ENCODE measurements around the gene MYPN. TPM values are rescaled to one million over a fixed set of nuclear protein-coding genes. Genes with fewer than 3 reads are reported as not detected.
A peak's percentile ranks its signal among the peaks of the same experiment; 100 is the strongest.

MYPN gene
- total RNA-seq, 1 donor from 2014 or later = not detected

- intact Hi-C loops (cut with micrococcal nuclease) = loop anchor here (2.0 kb wide), 1 partner anchor 75 kb away; no protein-coding TSS in a partner anchor
- Mint-ChIP-seq H3K4me1 (ENCODE audit: low read depth) (no peaks in the 10 kb centered on the region), H3K27ac (no peak overlapping the region), H3K27me3 (ENCODE audit: insufficient read depth) (peaks cover 15% of the 10 kb centered on the region), H3K4me3 (no peak overlapping the region), H3K9me3 (no peaks in the 10 kb centered on the region), H3K36me3 (ENCODE audit: low read depth) (no peaks in the 10 kb centered on the region)
- DNase-seq (ENCODE audit: low spot score) = no peak
Measured at GRCh38 chr10:68081916-68082315, 27.4 kb upstream of the MYPN start.

GRCh38 chr10:68082872-68083271 lies 26.4 kb upstream of the MYPN start:
- DNase-seq (ENCODE audit: low spot score) = no peak
- Mint-ChIP-seq H3K4me3 (no peak overlapping the region), H3K36me3 (ENCODE audit: low read depth) (no peaks in the 10 kb centered on the region), H3K9me3 (no peaks in the 10 kb centered on the region), H3K4me1 (ENCODE audit: low read depth) (peaks cover 7% of the 10 kb centered on the region), H3K27ac (no peak overlapping the region), H3K27me3 (ENCODE audit: insufficient read depth) (peaks cover 15% of the 10 kb centered on the region)
- intact Hi-C loops (cut with micrococcal nuclease) = loop anchor here (2.0 kb wide), 1 partner anchor 74 kb away; no protein-coding TSS in a partner anchor

DNA sequence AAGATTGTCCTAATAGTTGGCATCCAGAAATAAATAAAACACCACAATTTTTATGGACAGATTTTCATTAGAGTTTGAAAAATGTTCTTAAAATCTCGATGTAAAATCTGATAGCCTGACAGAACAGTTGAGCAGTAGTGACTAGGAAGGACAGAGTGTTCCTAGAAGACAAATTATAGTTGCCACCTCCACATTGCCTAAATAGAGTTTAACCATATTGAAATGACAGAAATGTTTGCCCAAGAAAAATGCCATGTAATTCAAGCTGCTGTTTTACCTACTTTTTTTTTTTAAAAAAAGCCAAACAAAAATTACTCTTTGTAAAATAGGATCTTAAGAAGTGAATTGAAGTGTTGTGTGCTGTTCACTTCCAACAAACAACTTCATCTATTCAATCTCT lies 25.3 kb upstream of the MYPN start:
- Mint-ChIP-seq H3K4me1 (ENCODE audit: low read depth) (peaks cover 17% of the 10 kb centered on the region), H3K36me3 (ENCODE audit: low read depth) (no peaks in the 10 kb centered on the region), H3K27me3 (ENCODE audit: insufficient read depth) (peaks cover 13% of the 10 kb centered on the region), H3K27ac (no peak overlapping the region), H3K9me3 (no peaks in the 10 kb centered on the region), H3K4me3 (no peak overlapping the region)
- DNase-seq (ENCODE audit: low spot score) = no peak
- intact Hi-C loops (cut with micrococcal nuclease) = loop anchor here (2.0 kb wide), 1 partner anchor 73 kb away; no protein-coding TSS in a partner anchor

DNA sequence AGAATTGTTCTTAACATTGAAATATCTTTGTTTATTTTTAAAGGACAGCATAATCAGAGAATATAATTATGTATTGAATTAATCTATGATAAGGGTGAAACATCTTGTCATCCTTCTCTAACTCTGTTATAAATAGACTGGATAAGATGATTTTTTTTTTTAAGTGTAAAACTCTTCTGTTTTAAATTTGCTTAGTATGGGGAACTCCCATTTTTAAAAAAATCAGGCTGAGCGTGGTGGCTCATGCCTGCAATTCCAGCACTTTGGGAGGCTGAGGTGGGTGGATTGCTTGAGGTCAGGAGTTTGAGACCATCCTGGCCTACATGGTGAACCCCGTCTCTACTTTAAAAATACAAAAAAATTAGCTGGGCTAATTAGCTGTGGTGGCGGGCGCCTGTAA lies 24.8 kb upstream of the MYPN start:
- no peak for DNase-seq (ENCODE audit: low spot score)
- H3K27me3 Mint-ChIP-seq (ENCODE audit: insufficient read depth) = peaks cover 13% of the 10 kb centered on the region
- H3K9me3 Mint-ChIP-seq = no peaks in the 10 kb centered on the region
- intact Hi-C loops (cut with micrococcal nuclease) = no loop called here
- no peaks in the 10 kb centered on the region for H3K36me3 Mint-ChIP-seq (ENCODE audit: low read depth)
- H3K27ac Mint-ChIP-seq = no peak overlapping the region
- no peak overlapping the region for H3K4me3 Mint-ChIP-seq
- peaks cover 22% of the 10 kb centered on the region for H3K4me1 Mint-ChIP-seq (ENCODE audit: low read depth)

- H3K27ac Mint-ChIP-seq = no peak overlapping the region
- H3K9me3 Mint-ChIP-seq = no peaks in the 10 kb centered on the region
- intact Hi-C loops (cut with micrococcal nuclease) = no loop called here
Measured at GRCh38 chr10:68086011-68086410, 23.3 kb upstream of the MYPN start.

DNA sequence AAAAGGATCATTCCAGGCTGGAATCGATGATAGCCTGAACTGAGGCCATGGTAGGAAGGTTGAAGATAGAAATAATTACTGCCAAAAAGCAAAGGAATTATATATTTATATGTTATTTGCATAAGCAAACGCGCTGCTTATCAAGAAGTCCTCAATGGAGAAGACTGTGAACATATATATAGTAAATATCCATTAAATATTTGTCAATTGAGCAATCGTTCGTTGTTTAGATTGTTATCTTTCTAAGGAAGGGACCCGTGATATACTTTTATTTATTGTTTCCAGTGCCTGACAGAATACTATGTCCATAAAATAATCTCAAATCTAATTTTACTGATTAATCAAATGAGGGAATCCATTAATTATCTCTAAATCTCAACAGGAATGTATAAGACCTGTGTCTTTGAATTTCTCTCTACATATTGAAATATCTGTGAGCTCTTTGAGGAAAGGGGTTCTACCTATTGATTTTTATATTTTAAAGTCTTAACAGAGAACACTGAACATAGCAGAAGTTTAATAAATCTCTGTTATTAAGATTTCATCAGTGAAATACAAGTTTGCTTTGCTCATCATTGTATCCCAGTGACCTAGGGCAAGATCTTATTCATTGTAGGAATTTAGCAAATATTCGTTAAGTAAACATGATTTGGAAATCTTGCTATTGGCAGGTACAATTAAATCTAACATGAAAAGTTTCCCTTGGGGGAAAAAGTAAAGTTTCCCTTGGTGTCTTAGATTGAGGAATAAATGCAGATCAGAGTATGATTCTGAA lies 22.2 kb upstream of the MYPN start:
- no peaks in the 10 kb centered on the region for H3K36me3 Mint-ChIP-seq (ENCODE audit: low read depth)
- intact Hi-C loops (cut with micrococcal nuclease) = no loop called here
- H3K4me3 Mint-ChIP-seq = no peak overlapping the region
- H3K27ac Mint-ChIP-seq = no peak overlapping the region
- H3K9me3 Mint-ChIP-seq = no peaks in the 10 kb centered on the region
- peaks cover 24% of the 10 kb centered on the region for H3K4me1 Mint-ChIP-seq (ENCODE audit: low read depth)
- H3K27me3 Mint-ChIP-seq (ENCODE audit: insufficient read depth) = peaks cover 8% of the 10 kb centered on the region
- DNase-seq (ENCODE audit: low spot score) = no peak

More at GRCh38 chr10:68086011-68086410, 23.3 kb upstream of the MYPN start:
- Mint-ChIP-seq H3K27me3 (ENCODE audit: insufficient read depth) (peaks cover 10% of the 10 kb centered on the region), H3K4me3 (no peak overlapping the region), H3K4me1 (ENCODE audit: low read depth) (peaks cover 24% of the 10 kb centered on the region), H3K36me3 (ENCODE audit: low read depth) (no peaks in the 10 kb centered on the region)
- no peak for DNase-seq (ENCODE audit: low spot score)

- no peaks in the 10 kb centered on the region for H3K9me3 Mint-ChIP-seq
- no peaks in the 10 kb centered on the region for H3K36me3 Mint-ChIP-seq (ENCODE audit: low read depth)
- no peak overlapping the region for H3K27ac Mint-ChIP-seq
- intact Hi-C loops (cut with micrococcal nuclease) = loop anchor here (1.0 kb wide), 1 partner anchor 13 kb away; the partner anchor contains the start of gene HERC4
- no peak for DNase-seq (ENCODE audit: low spot score)
- peaks cover 24% of the 10 kb centered on the region for H3K4me1 Mint-ChIP-seq (ENCODE audit: low read depth)
- H3K4me3 Mint-ChIP-seq = no peak overlapping the region
- H3K27me3 Mint-ChIP-seq (ENCODE audit: insufficient read depth) = peaks cover 6% of the 10 kb centered on the region
Measured at GRCh38 chr10:68087685-68088401, 21.4 kb upstream of the MYPN start.

GRCh38 chr10:68088740-68089139 lies 20.5 kb upstream of the MYPN start:
- H3K4me1 Mint-ChIP-seq (ENCODE audit: low read depth) = peaks cover 24% of the 10 kb centered on the region
- no peaks in the 10 kb centered on the region for H3K36me3 Mint-ChIP-seq (ENCODE audit: low read depth)
- peak overlapping the region; percentile 4 for H3K27ac Mint-ChIP-seq
- intact Hi-C loops (cut with micrococcal nuclease) = loop anchor here (1.0 kb wide), 1 partner anchor 13 kb away; the partner anchor contains the start of gene HERC4
- peak overlapping the region; percentile 1 for H3K4me3 Mint-ChIP-seq
- no peak for DNase-seq (ENCODE audit: low spot score)
- H3K27me3 Mint-ChIP-seq (ENCODE audit: insufficient read depth) = peaks cover 2% of the 10 kb centered on the region
- H3K9me3 Mint-ChIP-seq = no peaks in the 10 kb centered on the region

- H3K9me3 Mint-ChIP-seq = no peaks in the 10 kb centered on the region
- peaks cover 24% of the 10 kb centered on the region for H3K4me1 Mint-ChIP-seq (ENCODE audit: low read depth)
- H3K27me3 Mint-ChIP-seq (ENCODE audit: insufficient read depth) = peaks cover 2% of the 10 kb centered on the region
- no peak overlapping the region for H3K4me3 Mint-ChIP-seq
- intact Hi-C loops (cut with micrococcal nuclease) = no loop called here
- DNase-seq (ENCODE audit: low spot score) = no peak
- no peaks in the 10 kb centered on the region for H3K36me3 Mint-ChIP-seq (ENCODE audit: low read depth)
- no peak overlapping the region for H3K27ac Mint-ChIP-seq
Measured at GRCh38 chr10:68090586-68090985, 18.7 kb upstream of the MYPN start.

GRCh38 chr10:68092512-68092911 lies 16.8 kb upstream of the MYPN start:
- H3K4me3 Mint-ChIP-seq = no peak overlapping the region
- no peaks in the 10 kb centered on the region for H3K36me3 Mint-ChIP-seq (ENCODE audit: low read depth)
- DNase-seq (ENCODE audit: low spot score) = no peak
- H3K4me1 Mint-ChIP-seq (ENCODE audit: low read depth) = peaks cover 21% of the 10 kb centered on the region
- intact Hi-C loops (cut with micrococcal nuclease) = no loop called here
- no peak overlapping the region for H3K27ac Mint-ChIP-seq
- no peaks in the 10 kb centered on the region for H3K9me3 Mint-ChIP-seq
- H3K27me3 Mint-ChIP-seq (ENCODE audit: insufficient read depth) = peaks cover 2% of the 10 kb centered on the region

DNA sequence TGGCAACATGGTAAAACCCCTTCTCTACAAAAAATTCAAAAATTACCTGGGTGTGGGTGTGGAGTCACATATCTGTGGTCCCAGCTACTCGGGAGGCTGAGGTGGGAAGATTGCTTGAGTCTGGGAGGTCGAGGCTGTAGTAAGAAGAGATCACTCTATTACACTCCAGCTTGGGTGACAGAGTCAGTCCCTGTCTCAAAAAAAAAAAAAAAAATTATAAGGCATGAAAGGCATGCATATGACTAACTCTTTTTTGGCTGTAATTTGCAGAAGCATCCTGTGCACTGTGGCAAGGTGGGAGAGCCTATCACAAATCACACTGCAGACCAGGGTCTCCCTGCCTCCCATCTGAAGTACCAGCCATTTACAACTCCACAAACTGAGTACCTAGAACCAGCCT lies 14.1 kb upstream of the MYPN start:
- Mint-ChIP-seq H3K36me3 (ENCODE audit: low read depth) (no peaks in the 10 kb centered on the region), H3K27ac (no peak overlapping the region), H3K4me1 (ENCODE audit: low read depth) (no peaks in the 10 kb centered on the region), H3K9me3 (no peaks in the 10 kb centered on the region), H3K27me3 (ENCODE audit: insufficient read depth) (peaks cover 5% of the 10 kb centered on the region), H3K4me3 (no peak overlapping the region)
- intact Hi-C loops (cut with micrococcal nuclease) = no loop called here
- DNase-seq (ENCODE audit: low spot score) = no peak

DNA sequence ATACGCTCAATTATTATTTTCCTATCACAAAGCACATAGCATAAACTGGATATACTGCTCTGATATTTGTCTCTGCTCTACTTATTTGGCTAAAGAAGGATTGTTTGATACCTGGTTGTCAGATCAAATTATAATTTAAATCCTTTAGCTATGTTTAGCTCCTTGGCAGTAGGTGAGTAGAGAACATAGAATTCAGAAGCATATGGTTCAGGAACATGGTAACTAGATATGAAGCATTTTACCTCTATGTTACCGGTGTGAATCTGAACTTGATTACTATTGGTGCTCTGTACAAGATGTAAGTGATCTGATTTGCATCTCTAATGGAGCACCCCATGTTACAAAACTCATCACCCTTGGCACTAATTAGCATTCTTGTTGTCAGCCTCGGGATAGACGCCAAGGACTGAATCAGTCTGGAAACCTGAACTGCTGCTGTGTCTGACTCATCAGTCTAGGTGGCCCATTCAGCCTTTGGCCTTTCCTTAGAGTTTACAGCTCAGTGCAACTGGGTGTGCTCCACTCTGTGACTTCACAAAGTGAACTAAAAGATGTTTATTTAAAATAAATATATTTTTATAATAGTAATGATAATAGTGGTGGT lies 12.3 kb upstream of the MYPN start:
- DNase-seq (ENCODE audit: low spot score) = no peak
- H3K27me3 Mint-ChIP-seq (ENCODE audit: insufficient read depth) = peaks cover 5% of the 10 kb centered on the region

GRCh38 chr10:68099736-68100135 lies 9.6 kb upstream of the MYPN start:
- intact Hi-C loops (cut with micrococcal nuclease) = no loop called here
- Mint-ChIP-seq H3K4me3 (no peak overlapping the region), H3K9me3 (no peaks in the 10 kb centered on the region), H3K27ac (no peak overlapping the region), H3K4me1 (ENCODE audit: low read depth) (no peaks in the 10 kb centered on the region), H3K27me3 (ENCODE audit: insufficient read depth) (peaks cover 7% of the 10 kb centered on the region), H3K36me3 (ENCODE audit: low read depth) (no peaks in the 10 kb centered on the region)
- DNase-seq (ENCODE audit: low spot score) = no peak

More for the DNA sequence above, 12.3 kb upstream of the MYPN start:
- intact Hi-C loops (cut with micrococcal nuclease) = no loop called here
- no peak overlapping the region for H3K4me3 Mint-ChIP-seq
- H3K9me3 Mint-ChIP-seq = no peaks in the 10 kb centered on the region
- no peaks in the 10 kb centered on the region for H3K4me1 Mint-ChIP-seq (ENCODE audit: low read depth)
- no peak overlapping the region for H3K27ac Mint-ChIP-seq
- H3K36me3 Mint-ChIP-seq (ENCODE audit: low read depth) = no peaks in the 10 kb centered on the region

Measured in activated T-helper 1 cell treated with anti-CD3 and anti-CD28 coated beads, Interleukin-12 subunit alpha, Interleukin-12 subunit beta, Interleukin-2, Interleukin-4 antibody, amounts not matched to agents 30 ng/mL and 10 ng/mL and 1 ng/mL, durations not matched to agents 14 hours and 24 hours and 36 hours (primary cell).